PFSK-1 (cell line): Measurements from ENCODE around the gene FOLR2.

ENCODE experiments used
- FOXP2 ChIP-seq: optimal IDR thresholded peaks from 2 replicates; pipeline ENCODE3; 2011; ENCODE audit warnings: borderline replicate concordance, control low read depth, inconsistent platforms; ENCODE audit not compliant: insufficient read depth; ENCODE audit errors: extremely low read length, extremely low read depth
- POLR2AphosphoS5 ChIP-seq: IDR thresholded peaks from 2 replicates; pipeline ENCODE4 v1.6.1; 2012; ENCODE audit warnings: low read depth, mild to moderate bottlenecking, control low read depth, low read length, moderate library complexity
- SIN3A ChIP-seq: IDR thresholded peaks from 2 replicates; pipeline ENCODE4 v1.6.1; 2012; ENCODE audit warnings: mild to moderate bottlenecking, low read length, moderate library complexity, borderline replicate concordance; ENCODE audit not compliant: insufficient read depth
- TAF1 ChIP-seq: IDR thresholded peaks from 2 replicates; pipeline ENCODE4 v1.6.1; 2012; ENCODE audit warnings: low read length, control low read depth, borderline replicate concordance; ENCODE audit not compliant: insufficient read depth
- TF ChIP-seq, protein P1 (sequence below), 2 experiments: IDR thresholded peaks; 2 replicates each; pipeline versions ENCODE4 v1.6.1 to v1.8.0; 2011 to 2012; ENCODE audit warnings: low read depth in 2 of 2, low read length in 2 of 2, control low read depth in 1 of 2, inconsistent platforms in 1 of 2, mild to moderate bottlenecking in 1 of 2, moderate library complexity in 1 of 2; ENCODE audit not compliant: insufficient read depth in 1 of 2

DNA sequence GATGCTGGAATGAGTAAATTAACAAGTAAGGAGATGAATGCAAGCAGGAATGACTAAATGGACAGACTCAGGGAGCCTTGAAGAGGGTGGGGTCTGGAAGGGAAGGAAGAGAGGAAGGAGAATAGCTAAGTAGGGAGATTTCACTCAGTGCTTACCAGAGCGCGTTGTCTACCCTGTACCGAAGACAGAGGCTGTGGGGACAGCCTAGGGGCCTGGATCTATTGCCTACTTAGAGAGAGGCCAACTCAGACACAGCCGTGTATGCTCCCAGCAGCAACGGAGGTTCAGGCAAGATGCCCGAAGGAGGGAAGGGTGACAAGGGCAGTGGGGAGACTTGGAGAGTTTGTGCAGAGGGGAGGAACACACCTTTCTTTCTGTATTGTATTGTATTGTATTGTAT, at the start of gene FOLR2:
- TF ChIP-seq POLR2AphosphoS5 (no peak), TAF1 (no peak), SIN3A (no peak), FOXP2 (no peak)
- TF ChIP-seq, protein P1, sequence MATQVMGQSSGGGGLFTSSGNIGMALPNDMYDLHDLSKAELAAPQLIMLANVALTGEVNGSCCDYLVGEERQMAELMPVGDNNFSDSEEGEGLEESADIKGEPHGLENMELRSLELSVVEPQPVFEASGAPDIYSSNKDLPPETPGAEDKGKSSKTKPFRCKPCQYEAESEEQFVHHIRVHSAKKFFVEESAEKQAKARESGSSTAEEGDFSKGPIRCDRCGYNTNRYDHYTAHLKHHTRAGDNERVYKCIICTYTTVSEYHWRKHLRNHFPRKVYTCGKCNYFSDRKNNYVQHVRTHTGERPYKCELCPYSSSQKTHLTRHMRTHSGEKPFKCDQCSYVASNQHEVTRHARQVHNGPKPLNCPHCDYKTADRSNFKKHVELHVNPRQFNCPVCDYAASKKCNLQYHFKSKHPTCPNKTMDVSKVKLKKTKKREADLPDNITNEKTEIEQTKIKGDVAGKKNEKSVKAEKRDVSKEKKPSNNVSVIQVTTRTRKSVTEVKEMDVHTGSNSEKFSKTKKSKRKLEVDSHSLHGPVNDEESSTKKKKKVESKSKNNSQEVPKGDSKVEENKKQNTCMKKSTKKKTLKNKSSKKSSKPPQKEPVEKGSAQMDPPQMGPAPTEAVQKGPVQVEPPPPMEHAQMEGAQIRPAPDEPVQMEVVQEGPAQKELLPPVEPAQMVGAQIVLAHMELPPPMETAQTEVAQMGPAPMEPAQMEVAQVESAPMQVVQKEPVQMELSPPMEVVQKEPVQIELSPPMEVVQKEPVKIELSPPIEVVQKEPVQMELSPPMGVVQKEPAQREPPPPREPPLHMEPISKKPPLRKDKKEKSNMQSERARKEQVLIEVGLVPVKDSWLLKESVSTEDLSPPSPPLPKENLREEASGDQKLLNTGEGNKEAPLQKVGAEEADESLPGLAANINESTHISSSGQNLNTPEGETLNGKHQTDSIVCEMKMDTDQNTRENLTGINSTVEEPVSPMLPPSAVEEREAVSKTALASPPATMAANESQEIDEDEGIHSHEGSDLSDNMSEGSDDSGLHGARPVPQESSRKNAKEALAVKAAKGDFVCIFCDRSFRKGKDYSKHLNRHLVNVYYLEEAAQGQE (IDR thresholded peaks at IDR 0.05; ENCODE audit: insufficient read depth in 1 of 2, low read depth in 2 of 2, low read length in 2 of 2): no peak
